Mesenchymal stem cell (in vitro differentiated cells and primary cell): Measurements from ENCODE around the gene MALRD1.

Experiments
- DNase-seq: peaks from one replicate; pipeline ENCODE4 v3.0.0-alpha.2; 2013
- H2AFZ ChIP-seq: one replicate; pipeline ENCODE4 v1.6.1; 2013; ENCODE audit warnings: low read depth, mild to moderate bottlenecking, control low read depth, inconsistent platforms, low read length, moderate library complexity
- H2AK5ac ChIP-seq: 2 replicates; pipeline ENCODE4 v1.6.1; 2013; ENCODE audit warnings: low read length, moderate library complexity, mild to moderate bottlenecking, inconsistent platforms; ENCODE audit not compliant: severe bottlenecking
- H2BK120ac ChIP-seq: one replicate; pipeline ENCODE4 v1.6.1; 2013; ENCODE audit warnings: low read depth, mild to moderate bottlenecking, inconsistent platforms, low read length, moderate library complexity
- H2BK12ac ChIP-seq, 2 experiments: one replicate each; pipeline ENCODE4 v1.6.1; 2013; ENCODE audit warnings: inconsistent platforms in 2 of 2, low read length in 2 of 2, mild to moderate bottlenecking in 2 of 2, moderate library complexity in 2 of 2, control low read depth in 1 of 2
- H2BK15ac ChIP-seq: one replicate; pipeline ENCODE4 v1.6.1; 2013; ENCODE audit warnings: mild to moderate bottlenecking, low read depth, inconsistent platforms; ENCODE audit not compliant: poor library complexity, severe bottlenecking
- H2BK5ac ChIP-seq: 2 replicates; pipeline ENCODE4 v1.6.1; 2013; ENCODE audit warnings: low read depth, mild to moderate bottlenecking, low read length, control low read depth, inconsistent platforms; ENCODE audit not compliant: poor library complexity, severe bottlenecking
- H3K14ac ChIP-seq, 2 experiments: one replicate each; pipeline ENCODE4 v1.6.1; 2013; ENCODE audit warnings: inconsistent platforms in 2 of 2, low read length in 2 of 2, control low read depth in 1 of 2, mild to moderate bottlenecking in 1 of 2, moderate library complexity in 1 of 2
- H3K18ac ChIP-seq, 2 experiments: one replicate each; pipeline ENCODE4 v1.6.1; 2013; ENCODE audit warnings: inconsistent platforms in 2 of 2, low read length in 2 of 2, control low read depth in 1 of 2, low read depth in 1 of 2, mild to moderate bottlenecking in 1 of 2
- H3K23ac ChIP-seq, 2 experiments: one replicate each; pipeline ENCODE4 v1.6.1; 2013; ENCODE audit warnings: inconsistent platforms in 2 of 2, low read length in 2 of 2, mild to moderate bottlenecking in 2 of 2, moderate library complexity in 2 of 2, control low read depth in 1 of 2
- H3K27ac ChIP-seq: 2 replicates; pipeline ENCODE4 v1.5.1; 2013; ENCODE audit warnings: mild to moderate bottlenecking, moderate library complexity, low read length, control low read depth, inconsistent platforms; ENCODE audit not compliant: poor library complexity, severe bottlenecking
- H3K27me3 ChIP-seq, 2 experiments: 2 replicates each; pipeline versions ENCODE4 v1.6.1 to v1.7.0; 2013; ENCODE audit warnings: low read length in 2 of 2, mild to moderate bottlenecking in 2 of 2, moderate library complexity in 2 of 2, control low read depth in 1 of 2, inconsistent platforms in 1 of 2; ENCODE audit not compliant: control insufficient read depth in 1 of 2, insufficient read depth in 1 of 2
- H3K36me3 ChIP-seq, 2 experiments: 2 replicates each; pipeline versions ENCODE4 v1.6.1 to v1.7.0; 2013; ENCODE audit warnings: low read length in 2 of 2, control low read depth in 1 of 2, inconsistent platforms in 1 of 2, low read depth in 1 of 2, mild to moderate bottlenecking in 1 of 2; ENCODE audit not compliant: insufficient read depth in 2 of 2, control insufficient read depth in 1 of 2
- H3K4ac ChIP-seq, 2 experiments: one replicate each; pipeline ENCODE4 v1.6.1; 2013; ENCODE audit warnings: inconsistent platforms in 2 of 2, low read length in 2 of 2, mild to moderate bottlenecking in 2 of 2, moderate library complexity in 2 of 2, control low read depth in 1 of 2, low read depth in 1 of 2
- H3K4me1 ChIP-seq: 2 replicates; pipeline ENCODE4 v1.6.1; 2013; ENCODE audit warnings: low read depth, low read length, control low read depth; ENCODE audit not compliant: control insufficient read depth, insufficient read depth
- H3K4me2 ChIP-seq: 2 replicates; pipeline ENCODE4 v1.6.1; 2013; ENCODE audit warnings: low read length, mild to moderate bottlenecking, inconsistent platforms; ENCODE audit not compliant: poor library complexity, severe bottlenecking
- H3K4me3 ChIP-seq, 2 experiments: 2 replicates each; pipeline versions ENCODE4 v1.5.1 to v1.7.0; 2013; ENCODE audit warnings: low read length in 2 of 2, mild to moderate bottlenecking in 2 of 2, control low read depth in 1 of 2, low read depth in 1 of 2; ENCODE audit not compliant: insufficient read depth in 1 of 2
- H3K79me1 ChIP-seq: replicated peaks from 2 replicates; pipeline ENCODE4 v1.6.1; 2013; ENCODE audit warnings: mild to moderate bottlenecking, control low read depth, low read length, inconsistent platforms; ENCODE audit not compliant: poor library complexity, severe bottlenecking
- H3K9ac ChIP-seq: 2 replicates; pipeline ENCODE4 v1.7.0; 2013; ENCODE audit warnings: mild to moderate bottlenecking, low read length, moderate library complexity
- H3K9me3 ChIP-seq: 2 replicates; pipeline ENCODE4 v1.7.0; 2013; ENCODE audit warnings: mild to moderate bottlenecking, low read length; ENCODE audit not compliant: control insufficient read depth
- H4K8ac ChIP-seq: one replicate; pipeline ENCODE4 v1.6.1; 2013; ENCODE audit warnings: inconsistent platforms, mild to moderate bottlenecking, low read length, moderate library complexity
- H4K91ac ChIP-seq: one replicate; pipeline ENCODE4 v1.6.1; 2013; ENCODE audit warnings: mild to moderate bottlenecking, low read length, inconsistent platforms
- WGBS: methylation state at CpG from one replicate; pipeline ENCODE4 v1.1.7; 2013; ENCODE audit warnings: mixed read lengths; 5-methylcytosine and 5-hydroxymethylcytosine counted together

MALRD1 gene

GRCh38 chr10:19031763-19032162, 16.8 kb upstream of the MALRD1 start:
- no peak overlapping the region for H3K4me3 ChIP-seq
- 39% methylated on average over 2 of the region's 2 CpGs for WGBS
- H2BK15ac ChIP-seq: no peak overlapping the region
- H3K23ac ChIP-seq: no peak overlapping the region
- no peak overlapping the region for H4K91ac ChIP-seq
- no peak overlapping the region for H2AFZ ChIP-seq
- H3K27ac ChIP-seq: no peak overlapping the region
- no peaks in the 10 kb centered on the region for H3K36me3 ChIP-seq
- no peak overlapping the region for H2BK12ac ChIP-seq
- no peak overlapping the region for H3K9ac ChIP-seq
- H3K9me3 ChIP-seq: peaks cover 10% of the 10 kb centered on the region
- H3K4me1 ChIP-seq: no peaks in the 10 kb centered on the region
- H3K4me2 ChIP-seq: no peak overlapping the region
- no peak overlapping the region for H3K14ac ChIP-seq
- H3K79me1 ChIP-seq: no peaks in the 10 kb centered on the region
- no peak overlapping the region for H2BK5ac ChIP-seq
- H3K18ac ChIP-seq: no peak overlapping the region
- no peaks in the 10 kb centered on the region for H3K27me3 ChIP-seq
- no peak overlapping the region for H3K4ac ChIP-seq
- no peak overlapping the region for H2BK120ac ChIP-seq
- no peak for DNase-seq
- no peak overlapping the region for H2AK5ac ChIP-seq
- H4K8ac ChIP-seq: no peak overlapping the region

GRCh38 chr10:19033741-19034140, 14.9 kb upstream of the MALRD1 start:
- no peak overlapping the region for H3K27ac ChIP-seq
- H3K27me3 ChIP-seq: no peaks in the 10 kb centered on the region
- no peaks in the 10 kb centered on the region for H3K79me1 ChIP-seq
- H3K4ac ChIP-seq: no peak overlapping the region
- 92% methylated on average over 1 of the region's 1 CpG for WGBS
- H2BK5ac ChIP-seq: no peak overlapping the region
- no peak overlapping the region for H3K4me3 ChIP-seq
- H2AK5ac ChIP-seq: no peak overlapping the region
- no peak overlapping the region for H3K9ac ChIP-seq
- H4K8ac ChIP-seq: no peak overlapping the region
- H3K18ac ChIP-seq: no peak overlapping the region
- H3K9me3 ChIP-seq: peaks cover 14% of the 10 kb centered on the region
- no peak overlapping the region for H2BK120ac ChIP-seq
- H2BK12ac ChIP-seq: no peak overlapping the region
- no peak overlapping the region for H4K91ac ChIP-seq
- no peak for DNase-seq
- H3K4me2 ChIP-seq: no peak overlapping the region
- no peaks in the 10 kb centered on the region for H3K4me1 ChIP-seq
- no peak overlapping the region for H3K23ac ChIP-seq
- no peaks in the 10 kb centered on the region for H3K36me3 ChIP-seq
- no peak overlapping the region for H2AFZ ChIP-seq
- no peak overlapping the region for H2BK15ac ChIP-seq
- no peak overlapping the region for H3K14ac ChIP-seq

DNA sequence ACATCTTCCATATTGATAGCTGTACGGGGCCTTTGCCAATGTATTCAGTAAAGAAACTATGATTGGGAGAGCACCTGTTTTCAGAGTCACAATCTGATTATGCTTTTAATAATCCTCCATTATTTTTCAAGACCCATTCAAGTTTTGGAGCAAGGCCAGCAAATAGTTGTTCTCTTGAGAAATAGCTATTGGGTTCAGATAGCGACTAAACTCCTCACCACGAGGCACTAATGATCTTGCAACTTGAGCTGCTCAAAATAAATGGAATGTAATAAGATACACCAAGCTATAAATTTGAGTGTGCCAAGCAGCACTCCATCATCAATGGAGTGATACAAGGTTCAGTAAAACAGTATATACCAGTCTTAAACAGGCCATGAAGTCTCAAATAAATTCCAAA, 7.4 kb upstream of the MALRD1 start:
- peaks cover 3% of the 10 kb centered on the region for H3K4me1 ChIP-seq
- no peak overlapping the region for H3K4me2 ChIP-seq
- H3K27ac ChIP-seq: no peak overlapping the region
- H3K18ac ChIP-seq: no peak overlapping the region
- H3K36me3 ChIP-seq: no peaks in the 10 kb centered on the region
- no peak overlapping the region for H3K9ac ChIP-seq
- no peaks in the 10 kb centered on the region for H3K27me3 ChIP-seq
- H3K4ac ChIP-seq: no peak overlapping the region
- no peak overlapping the region for H2BK120ac ChIP-seq
- no peak for DNase-seq
- H3K79me1 ChIP-seq: no peaks in the 10 kb centered on the region
- no peak overlapping the region for H2AFZ ChIP-seq
- no peak overlapping the region for H3K14ac ChIP-seq
- H3K9me3 ChIP-seq: peaks cover 4% of the 10 kb centered on the region
- H3K4me3 ChIP-seq: no peak overlapping the region
- no peak overlapping the region for H3K23ac ChIP-seq
- H2BK15ac ChIP-seq: no peak overlapping the region
- H2BK12ac ChIP-seq: no peak overlapping the region
- no peak overlapping the region for H4K8ac ChIP-seq
- 87% methylated on average over 3 of the region's 3 CpGs for WGBS
- no peak overlapping the region for H2AK5ac ChIP-seq
- H4K91ac ChIP-seq: no peak overlapping the region
- H2BK5ac ChIP-seq: no peak overlapping the region

- Histone ChIP-seq H2BK15ac (no peak overlapping the region), H2AFZ (no peak overlapping the region)
- WGBS: no CpG with 5 or more reads among the region's 3 CpGs
These were observed 5.2 kb upstream of the MALRD1 start for GRCh38 chr10:19043431-19043830.

More at GRCh38 chr10:19043431-19043830, 5.2 kb upstream of the MALRD1 start:
- Histone ChIP-seq H3K79me1 (no peaks in the 10 kb centered on the region), H3K9ac (no peak overlapping the region), H3K27me3 (no peaks in the 10 kb centered on the region), H2BK120ac (no peak overlapping the region), H3K4me2 (no peak overlapping the region), H3K4ac (no peak overlapping the region), H3K23ac (no peak overlapping the region), H3K9me3 (peaks cover 3% of the 10 kb centered on the region), H4K8ac (no peak overlapping the region), H3K18ac (no peak overlapping the region), H4K91ac (no peak overlapping the region), H3K36me3 (no peaks in the 10 kb centered on the region), H3K14ac (no peak overlapping the region), H3K4me3 (no peak overlapping the region), H2BK12ac (no peak overlapping the region), H2BK5ac (no peak overlapping the region), H2AK5ac (no peak overlapping the region), H3K4me1 (peaks cover 3% of the 10 kb centered on the region), H3K27ac (no peak overlapping the region)
- DNase-seq: no peak
